K562 (cell line): ENCODE results near the gene KAT2B. TPM values are rescaled to one million over a fixed set of nuclear protein-coding genes. Genes with fewer than 3 reads are reported as not detected.

Source experiments
- ATAC-seq: fragments of 200-7000 bp; cut with Tn5 transposase; 3 replicates; pipeline ENCODE4 v1.9.1; 2020; ENCODE audit warnings: moderate library complexity
- BruUV-seq: library from RNA; stranded (reverse); fragments of 400-500 nt; replicated peaks from 2 replicates; lab custom pipeline; 2021; lab: Mats Ljungman, UMichigan
- CTCF ChIA-PET: fragments of 300-600 bp; formaldehyde crosslinking; extraction: SDS; loops from one replicate; lab custom pipeline; 2021; ENCODE audit warnings: low intra/inter-chr PET ratio; lab: Yijun Ruan, JAX
- POLR2A ChIA-PET: fragments of 300-600, 350-650 bp; sonication (Branson Sonifier 250); formaldehyde crosslinking; extraction: SDS; loops from one replicate; lab custom pipeline; 2021; ENCODE audit warnings: antibody characterized with exemption, inconsistent platforms; lab: Yijun Ruan, JAX
- DNase-seq, 4 experiments: peaks; one replicate each; pipeline versions ENCODE4 v3.0.0 to v3.0.0-alpha.2; 2011 to 2018; ENCODE audit warnings: low spot score in 3 of 4, mixed read lengths in 3 of 4; ENCODE audit errors: extremely low read depth in 1 of 4
- FAIRE-seq: peaks from 2 replicates; lab custom pipeline; 2011; peaks lifted over from hg19 to GRCh38; lab: Jason Lieb, UNC
- H2AFZ ChIP-seq: 2 replicates; pipeline ENCODE4 v1.6.0; 2011; ENCODE audit warnings: low read depth, low read length, control low read depth, inconsistent platforms
- H3K27ac ChIP-seq: fragments of 200-600 bp; 3 replicates; pipeline ENCODE4 v1.8.0; 2011; ENCODE audit warnings: low read depth, mild to moderate bottlenecking, control low read depth, inconsistent platforms, low read length, moderate library complexity, mixed read lengths; ENCODE audit errors: extremely low read depth
- H3K27me3 ChIP-seq, 2 experiments: fragments of 300-600 bp in 1 of 2; 2 replicates in 1 of 2; 3 replicates in 1 of 2; pipeline versions ENCODE4 v1.6.0 to v1.8.0; 2011; ENCODE audit warnings: inconsistent platforms in 2 of 2, low read length in 2 of 2, mild to moderate bottlenecking in 1 of 2, mixed read lengths in 1 of 2, moderate library complexity in 1 of 2; ENCODE audit not compliant: control insufficient read depth in 2 of 2, insufficient read depth in 2 of 2
- H3K36me3 ChIP-seq: fragments of 300-600 bp; 3 replicates; pipeline ENCODE4 v1.8.0; 2011; ENCODE audit warnings: mild to moderate bottlenecking, low read length, inconsistent platforms; ENCODE audit not compliant: control insufficient read depth, insufficient read depth
- H3K4me1 ChIP-seq, 2 experiments: fragments of 200-600 bp in 1 of 2; replicated peaks in 1 of 2; 2 replicates in 1 of 2; 3 replicates in 1 of 2; pipeline versions ENCODE4 v1.5.1 to v1.8.0; 2011; ENCODE audit warnings: inconsistent platforms in 2 of 2, low read length in 2 of 2, mild to moderate bottlenecking in 1 of 2, mixed read lengths in 1 of 2, moderate library complexity in 1 of 2; ENCODE audit not compliant: control insufficient read depth in 2 of 2, insufficient read depth in 2 of 2
- H3K4me2 ChIP-seq: 2 replicates; pipeline ENCODE4 v1.6.1; 2011; ENCODE audit warnings: low read length, control low read depth, inconsistent platforms, mixed read lengths; ENCODE audit not compliant: insufficient read depth
- H3K4me3 ChIP-seq: fragments of 200-600 bp; sonication (generic), shearing (Covaris generic); 2 replicates; pipeline ENCODE4 v1.5.1; 2016; ENCODE audit warnings: control low read depth, inconsistent platforms
- H3K79me2 ChIP-seq: fragments of 200-600 bp; 3 replicates; pipeline ENCODE4 v1.8.0; 2011; ENCODE audit warnings: low read length, inconsistent platforms; ENCODE audit not compliant: control insufficient read depth, insufficient read depth
- H3K9ac ChIP-seq, 2 experiments: 2 replicates each; pipeline versions ENCODE4 v1.6.0 to v1.6.1; 2011; ENCODE audit warnings: low read depth in 2 of 2, low read length in 2 of 2, control low read depth in 1 of 2, inconsistent platforms in 1 of 2, mild to moderate bottlenecking in 1 of 2, mixed read lengths in 1 of 2; ENCODE audit not compliant: insufficient read depth in 1 of 2
- H3K9me1 ChIP-seq: one replicate; pipeline ENCODE4 v1.6.0; 2011; ENCODE audit warnings: inconsistent platforms, mild to moderate bottlenecking, low read length, moderate library complexity; ENCODE audit not compliant: control insufficient read depth, insufficient read depth
- H3K9me3 ChIP-seq: replicated peaks from 2 replicates; pipeline ENCODE4 v1.5.1; 2011; ENCODE audit warnings: low read depth, low read length, inconsistent platforms; ENCODE audit not compliant: control insufficient read depth, insufficient read depth
- H4K20me1 ChIP-seq: replicated peaks from 2 replicates; pipeline ENCODE4 v1.6.1; 2011; ENCODE audit warnings: low read length, inconsistent platforms, mixed read lengths; ENCODE audit not compliant: control insufficient read depth, insufficient read depth
- E4F1 ChIP-seq: fragments of 250-450 bp; sonication (Bioruptor Pico); IDR thresholded peaks from 2 replicates; pipeline ENCODE4 v1.5.0; 2021; ENCODE audit warnings: mild to moderate bottlenecking, borderline replicate concordance
- EP300 ChIP-seq: IDR thresholded peaks from 2 replicates; pipeline ENCODE4 v1.6.1; 2012; ENCODE audit warnings: low read length, improper control_type of control experiment
- HOXB6 ChIP-seq: fragments of 250-450 bp; sonication (Bioruptor Pico); IDR thresholded peaks from 2 replicates; pipeline ENCODE4 v1.5.1; 2022; ENCODE audit warnings: mild to moderate bottlenecking, borderline replicate concordance
- KAT7 ChIP-seq: sonication (generic); formaldehyde crosslinking; IDR thresholded peaks from 2 replicates; pipeline ENCODE4 v1.8.0; 2022; ENCODE audit warnings: missing genetic modification reagents, mild to moderate bottlenecking, borderline replicate concordance
- NR2C1 ChIP-seq, 2 experiments: fragments of 450-650 bp; IDR thresholded peaks; 2 replicates each; pipeline ENCODE4 v1.6.1; 2017; ENCODE audit warnings: mild to moderate bottlenecking in 2 of 2, antibody characterized with exemption in 1 of 2, inconsistent platforms in 1 of 2, missing compliant biosample characterization in 1 of 2, missing genetic modification characterization in 1 of 2
- PML ChIP-seq: IDR thresholded peaks from 2 replicates; pipeline ENCODE4 v1.6.1; 2012; ENCODE audit warnings: low read length, inconsistent platforms
- POU5F1 ChIP-seq: fragments of 150-350 bp; IDR thresholded peaks from 2 replicates; pipeline ENCODE4 v1.6.1; 2014; ENCODE audit warnings: borderline replicate concordance, low read length, low read depth, mild to moderate bottlenecking; ENCODE audit not compliant: partially characterized antibody
- SIX5 ChIP-seq, 2 experiments: IDR thresholded peaks; 2 replicates each; pipeline ENCODE4 v1.6.1; 2011; ENCODE audit warnings: low read length in 2 of 2, borderline replicate concordance in 1 of 2, low read depth in 1 of 2, mild to moderate bottlenecking in 1 of 2, moderate library complexity in 1 of 2; ENCODE audit not compliant: insufficient read depth in 1 of 2
- SOX6 ChIP-seq: fragments of 450-650 bp; IDR thresholded peaks from 2 replicates; pipeline ENCODE4 v1.6.1; 2014; ENCODE audit warnings: mild to moderate bottlenecking
- ZBTB11 ChIP-seq, 3 experiments: fragments of 200-800 bp in 1 of 3; fragments of 250-450 bp in 1 of 3; fragments of 450-650 bp in 1 of 3; sonication (Bioruptor Pico) in 1 of 3; sonication (Bioruptor generic) in 1 of 3; formaldehyde crosslinking in 1 of 3; IDR thresholded peaks; 2 replicates each; pipeline versions ENCODE4 v1.6.1 to v1.8.0; 2016 to 2022; ENCODE audit warnings: mild to moderate bottlenecking in 2 of 3, missing genetic modification characterization in 2 of 3, missing compliant biosample characterization in 1 of 3, moderate library complexity in 1 of 3
- ZC3H8 ChIP-seq: fragments of 450-650 bp; IDR thresholded peaks from 2 replicates; pipeline ENCODE4 v1.6.1; 2017
- ZKSCAN3 ChIP-seq: fragments of 250-450 bp; sonication (Bioruptor Pico); IDR thresholded peaks from 2 replicates; pipeline ENCODE4 v1.4.0; 2020
- ZNF24 ChIP-seq: fragments of 450-650 bp; IDR thresholded peaks from 2 replicates; pipeline ENCODE4 v1.6.1; 2016
- ZNF282 ChIP-seq: sonication (generic); formaldehyde crosslinking; IDR thresholded peaks from 2 replicates; pipeline ENCODE4 v1.8.1; 2023; ENCODE audit warnings: missing genetic modification reagents
- WGBS: fragments of 100-300 bp; shearing (Covaris generic); methylation state at CpG from one replicate; pipeline ENCODE4 v1.1.6; 2016; ENCODE audit warnings: low coverage, mixed read lengths; ENCODE audit not compliant: insufficient coverage; ENCODE audit errors: missing lambda C conversion rate; 5-methylcytosine and 5-hydroxymethylcytosine counted together
- in situ Hi-C: fragments of 300-500 bp; cut with MboI; formaldehyde crosslinking; loops from 4 replicates; pipeline ENCODE4 v1.15.0; 2018; ENCODE audit warnings: inconsistent platforms, mixed read lengths
- intact Hi-C: fragments of 100-400 bp; cut with micrococcal nuclease; formaldehyde crosslinking; loops from 2 replicates; pipeline ENCODE4 v1.14.2; 2022
- polyA plus RNA-seq, 8 experiments: library from polyadenylated mRNA; depleted of rRNA in 4 of 8; stranded (reverse) in 5 of 8; unstranded in 3 of 8; fragments of >200 nt; fragmentation: Nextera tagmentation in 2 of 8; fragmentation: Illumina TruSeq in 1 of 8; extraction: Ambion mirVana in 2 of 8; extraction: Trizol in 1 of 8; gene quantifications; 2 replicates each; pipeline versions ENCODE4 v1.2.1 to v1.2.3, GENCODE V29; 2011 to 2014; ENCODE audit warnings: inconsistent platforms in 1 of 8, missing spikeins in 1 of 8
- total RNA-seq, 7 experiments: library from RNA; depleted of rRNA in 6 of 7; stranded (reverse); fragments of >200 nt in 6 of 7; fragmentation: Illumina TruSeq in 2 of 7; extraction: Trizol in 2 of 7; gene quantifications; 2 replicates each; pipeline versions ENCODE4 v1.2.1 to v1.2.3, GENCODE V29; 2011 to 2021; ENCODE audit warnings: low replicate concordance in 1 of 7
- TF ChIP-seq, protein P1 (sequence below), 2 experiments: IDR thresholded peaks; 2 replicates each; pipeline ENCODE4 v1.6.1; 2012; ENCODE audit warnings: improper control_type of control experiment in 2 of 2, low read depth in 2 of 2, low read length in 2 of 2, borderline replicate concordance in 1 of 2

KAT2B gene
- total and polyA plus RNA-seq, 9 of the 15 experiments (the other 6 are each of a cell fraction or from before 2014, with no cell fraction given), result 3.3 to 14.9 (median 12.2) TPM

DNA sequence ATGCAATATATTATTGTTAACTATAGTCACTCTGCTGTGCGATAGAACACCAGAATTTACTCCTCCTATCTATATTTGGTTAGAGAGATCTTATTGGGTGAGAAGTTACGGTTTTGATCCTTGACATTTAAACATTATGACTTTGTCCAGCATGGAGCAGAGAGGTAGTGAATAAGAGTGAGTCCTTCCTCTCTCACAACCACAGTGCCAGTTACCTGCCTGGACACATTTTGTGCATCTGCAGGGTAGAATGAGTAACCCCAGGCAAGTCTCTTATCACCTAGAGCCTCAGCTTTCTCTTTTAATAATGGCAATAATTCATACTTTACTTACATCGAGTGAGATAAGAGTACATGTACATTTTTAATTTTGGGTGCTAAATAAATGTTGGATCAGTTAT is 24.1 kb downstream of the KAT2B start:
- Histone ChIP-seq H3K4me1 (peaks cover 0 to 39% of the 10 kb centered on the region in 2 experiments; a peak in 4 of 5 replicates), H3K9me3 (no peaks in the 10 kb centered on the region), H3K79me2 (peaks cover 48% of the 10 kb centered on the region; the same call in 2 of the 3 replicates), H3K9ac (no peak overlapping the region), H3K36me3 (no peaks in the 10 kb centered on the region), H3K27me3 (no peaks in the 10 kb centered on the region), H3K27ac (no peak overlapping the region), H2AFZ (no peak overlapping the region), H3K4me3 (no peak overlapping the region), H4K20me1 (peaks cover 7% of the 10 kb centered on the region; the same call in 1 of the 2 replicates), H3K4me2 (peak overlapping the region; percentile 35; the same call in 1 of the 2 replicates), H3K9me1 (no peaks in the 10 kb centered on the region)
- in situ Hi-C loops (no loop called here), intact Hi-C loops (no loop called here)
- ChIA-PET CTCF (no interaction called here), POLR2A (interaction anchor here (0.6 to 1.5 kb wide), 6 partner anchors 10 to 43 kb away, joined by 3 to 5 read pairs (median 4); no protein-coding TSS in a partner anchor)
- no peak for DNase-seq
- no peak for FAIRE-seq
- no peak for ATAC-seq
- WGBS, result 50% methylated on average over 3 of the region's 3 CpGs
- no TSS peak for BruUV-seq
- TF ChIP-seq NR2C1 (IDR thresholded peaks at IDR 0.05) (no peak), NR2C1 (tag; IDR thresholded peaks at IDR 0.05) (no peak), HOXB6 (CRISPR knock-in tag) (no peak), EP300 (no peak), SOX6 (no peak), ZC3H8 (no peak), ZNF24 (no peak), KAT7 (CRISPR knock-in tag) (no peak), PML (no peak), ZKSCAN3 (CRISPR knock-in tag) (no peak), ZNF282 (CRISPR knock-in tag) (no peak), ZBTB11 (CRISPR knock-in tag; IDR thresholded peaks at IDR 0.05) (no peak), SIX5 (IDR thresholded peaks at IDR 0.05; ENCODE audit: borderline replicate concordance in 1 of 2, insufficient read depth in 1 of 2, low read depth in 1 of 2, low read length in 2 of 2) (no peak), POU5F1 (no peak), E4F1 (no peak)
- TF ChIP-seq, protein P1, sequence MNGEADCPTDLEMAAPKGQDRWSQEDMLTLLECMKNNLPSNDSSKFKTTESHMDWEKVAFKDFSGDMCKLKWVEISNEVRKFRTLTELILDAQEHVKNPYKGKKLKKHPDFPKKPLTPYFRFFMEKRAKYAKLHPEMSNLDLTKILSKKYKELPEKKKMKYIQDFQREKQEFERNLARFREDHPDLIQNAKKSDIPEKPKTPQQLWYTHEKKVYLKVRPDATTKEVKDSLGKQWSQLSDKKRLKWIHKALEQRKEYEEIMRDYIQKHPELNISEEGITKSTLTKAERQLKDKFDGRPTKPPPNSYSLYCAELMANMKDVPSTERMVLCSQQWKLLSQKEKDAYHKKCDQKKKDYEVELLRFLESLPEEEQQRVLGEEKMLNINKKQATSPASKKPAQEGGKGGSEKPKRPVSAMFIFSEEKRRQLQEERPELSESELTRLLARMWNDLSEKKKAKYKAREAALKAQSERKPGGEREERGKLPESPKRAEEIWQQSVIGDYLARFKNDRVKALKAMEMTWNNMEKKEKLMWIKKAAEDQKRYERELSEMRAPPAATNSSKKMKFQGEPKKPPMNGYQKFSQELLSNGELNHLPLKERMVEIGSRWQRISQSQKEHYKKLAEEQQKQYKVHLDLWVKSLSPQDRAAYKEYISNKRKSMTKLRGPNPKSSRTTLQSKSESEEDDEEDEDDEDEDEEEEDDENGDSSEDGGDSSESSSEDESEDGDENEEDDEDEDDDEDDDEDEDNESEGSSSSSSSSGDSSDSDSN (IDR thresholded peaks at IDR 0.05; ENCODE audit: borderline replicate concordance in 1 of 2, low read depth in 2 of 2, low read length in 2 of 2), result no peak
